ENCODE data around the gene MYF6.

The MYF6 gene

GRCh38 chr12:80704420-80704819 is 3.0 kb upstream of the MYF6 start:
- TF ChIP-seq, protein P1, sequence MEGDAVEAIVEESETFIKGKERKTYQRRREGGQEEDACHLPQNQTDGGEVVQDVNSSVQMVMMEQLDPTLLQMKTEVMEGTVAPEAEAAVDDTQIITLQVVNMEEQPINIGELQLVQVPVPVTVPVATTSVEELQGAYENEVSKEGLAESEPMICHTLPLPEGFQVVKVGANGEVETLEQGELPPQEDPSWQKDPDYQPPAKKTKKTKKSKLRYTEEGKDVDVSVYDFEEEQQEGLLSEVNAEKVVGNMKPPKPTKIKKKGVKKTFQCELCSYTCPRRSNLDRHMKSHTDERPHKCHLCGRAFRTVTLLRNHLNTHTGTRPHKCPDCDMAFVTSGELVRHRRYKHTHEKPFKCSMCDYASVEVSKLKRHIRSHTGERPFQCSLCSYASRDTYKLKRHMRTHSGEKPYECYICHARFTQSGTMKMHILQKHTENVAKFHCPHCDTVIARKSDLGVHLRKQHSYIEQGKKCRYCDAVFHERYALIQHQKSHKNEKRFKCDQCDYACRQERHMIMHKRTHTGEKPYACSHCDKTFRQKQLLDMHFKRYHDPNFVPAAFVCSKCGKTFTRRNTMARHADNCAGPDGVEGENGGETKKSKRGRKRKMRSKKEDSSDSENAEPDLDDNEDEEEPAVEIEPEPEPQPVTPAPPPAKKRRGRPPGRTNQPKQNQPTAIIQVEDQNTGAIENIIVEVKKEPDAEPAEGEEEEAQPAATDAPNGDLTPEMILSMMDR (IDR thresholded peaks at IDR 0.05; ENCODE audit: insufficient read depth, missing control alignments): no peak
- DNase-seq (ENCODE audit: insufficient read length, low spot score): no peak
- FAIRE-seq: no peak

- TF ChIP-seq, protein P1 (IDR thresholded peaks at IDR 0.05; ENCODE audit: insufficient read depth, missing control alignments): no peak
- no peak for FAIRE-seq
- no peak for DNase-seq (ENCODE audit: insufficient read length, low spot score)
Observed at GRCh38 chr12:80707830-80708258, 410 bp downstream of the MYF6 start.

DNA sequence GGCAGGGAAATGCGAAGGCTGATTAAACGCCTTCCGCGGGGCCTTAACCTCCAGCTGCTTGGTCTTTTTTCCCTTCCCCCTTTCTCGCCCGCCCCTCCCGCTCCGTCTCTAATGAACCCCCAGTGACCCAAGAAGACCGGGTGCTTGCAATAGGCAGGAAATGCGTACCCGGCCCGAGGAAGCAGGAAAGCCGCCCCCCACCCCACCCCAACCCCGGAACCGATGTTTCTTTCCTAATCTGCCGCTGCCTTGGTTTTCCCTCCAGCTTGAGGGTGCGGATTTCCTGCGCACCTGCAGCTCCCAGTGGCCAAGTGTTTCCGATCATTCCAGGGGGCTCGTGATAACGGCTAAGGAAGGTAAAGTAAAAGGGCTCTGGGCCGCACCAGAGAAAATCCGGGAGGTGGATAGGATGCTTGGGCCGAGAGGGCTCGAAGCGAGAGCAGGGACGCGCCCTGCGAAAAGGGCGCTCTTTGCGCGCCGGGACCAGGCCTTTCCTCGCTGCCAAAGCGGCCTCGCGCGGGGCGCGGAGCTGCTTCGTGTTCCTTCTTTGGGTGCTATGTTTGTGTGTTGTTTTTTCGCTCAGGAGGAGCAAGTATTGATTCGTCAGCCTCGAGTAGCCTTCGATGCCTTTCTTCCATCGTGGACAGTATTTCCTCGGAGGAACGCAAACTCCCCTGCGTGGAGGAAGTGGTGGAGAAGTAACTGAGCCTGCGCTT is 983 bp downstream of the MYF6 start:
- DNase-seq (ENCODE audit: insufficient read length, low spot score) (no peak), FAIRE-seq (no peak)
- TF ChIP-seq, protein P1 (IDR thresholded peaks at IDR 0.05; ENCODE audit: insufficient read depth, missing control alignments): no peak

GRCh38 chr12:80708975-80709328 is 1.5 kb downstream of the MYF6 start:
- TF ChIP-seq, protein P1 (IDR thresholded peaks at IDR 0.05; ENCODE audit: insufficient read depth, missing control alignments): no peak
- DNase-seq (ENCODE audit: insufficient read length, low spot score): no peak
- no peak for FAIRE-seq

- TF ChIP-seq, protein P1 (IDR thresholded peaks at IDR 0.05; ENCODE audit: insufficient read depth, missing control alignments): peak; percentile 36
- no peak for DNase-seq (ENCODE audit: insufficient read length, low spot score)
- FAIRE-seq: no peak
Observed at GRCh38 chr12:80709811-80710726, 2.6 kb downstream of the MYF6 start.

GRCh38 chr12:80710727-80711449 is 3.5 kb downstream of the MYF6 start:
- TF ChIP-seq, protein P1 (IDR thresholded peaks at IDR 0.05; ENCODE audit: insufficient read depth, missing control alignments): no peak
- DNase-seq (ENCODE audit: insufficient read length, low spot score) (no peak), FAIRE-seq (no peak)
